Caki2 (cell line): ENCODE measurements around the gene SHCBP1. TPM values are rescaled to one million over a fixed set of nuclear protein-coding genes. Genes with fewer than 3 reads are reported as not detected.
"Not testable (repeated sequence)": the region's sequence is repeated elsewhere in the genome, so short reads cannot be mapped to it uniquely, and the experiment has no call there.

Experiments used
- DNase-seq: peaks from one replicate; pipeline ENCODE4 v3.0.0-alpha.2; 2015; ENCODE audit warnings: low read depth
- in situ Hi-C: cut with HindIII; loops from 2 replicates; pipeline ENCODE4 v1.10.0; 2016; ENCODE audit warnings: low sequenced_read_pairs, low pct_unique_long_range_greater_than_20kb, mixed read lengths
- total RNA-seq: library from RNA; depleted of rRNA; stranded (reverse); fragments of >200 nt; shearing (Covaris generic); gene quantifications from 2 replicates; pipeline ENCODE4 v1.2.3, GENCODE V29; 2014; ENCODE audit warnings: low replicate concordance; rRNA removed

The SHCBP1 gene
- total RNA-seq, 1 experiment from 2014 or later, result 11.9 TPM

DNA sequence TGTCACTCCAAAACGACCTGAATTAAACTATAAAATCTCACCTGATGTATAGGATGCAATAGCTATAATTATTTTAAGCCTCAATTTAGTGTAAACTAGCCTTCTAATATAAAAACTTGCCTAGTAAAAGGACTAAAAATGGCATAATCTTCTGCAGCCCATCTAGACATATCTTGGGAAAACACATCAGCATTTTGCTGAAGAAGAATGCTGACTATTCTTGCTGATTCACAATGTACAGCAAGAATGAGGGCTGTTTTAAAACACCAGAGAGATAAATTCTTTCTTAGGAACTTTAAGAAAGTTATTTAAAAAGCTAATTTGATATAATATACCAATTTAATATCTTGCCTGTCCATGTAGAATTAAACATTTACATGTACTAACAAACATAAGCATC is 63.2 kb downstream of the SHCBP1 start:
- no peak for DNase-seq
- in situ Hi-C loops, result no loop called here

GRCh38 chr16:46555951-46556350 is 65.2 kb downstream of the SHCBP1 start:
- in situ Hi-C loops, result no loop called here
- no peak for DNase-seq

DNA sequence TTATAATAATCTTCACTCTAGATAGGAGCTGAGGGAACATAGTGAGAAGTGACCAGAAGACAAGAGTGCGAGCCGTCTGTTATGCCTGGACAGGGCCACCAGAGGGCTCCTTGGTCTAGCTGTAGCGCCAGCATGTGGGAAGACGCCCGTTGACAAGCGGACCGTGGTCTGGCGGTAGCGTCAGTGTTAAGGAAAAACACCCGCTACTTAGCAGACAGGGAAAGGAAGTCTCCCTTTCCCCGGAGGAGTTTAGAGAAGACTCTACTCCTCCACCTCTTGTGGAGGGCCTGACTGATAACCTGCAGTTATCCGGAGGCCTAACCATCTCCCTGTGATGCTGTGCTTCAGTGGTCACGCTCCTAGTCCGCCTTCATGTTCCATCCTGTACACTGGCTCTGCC is 66.7 kb downstream of the SHCBP1 start:
- DNase-seq, result peak; percentile 37
- in situ Hi-C loops, result not testable (repeated sequence)

GRCh38 chr16:46549477-46549876 is 71.7 kb downstream of the SHCBP1 start:
- no peak for DNase-seq
- in situ Hi-C loops, result no loop called here

Other genes starting within 250 kb of the SHCBP1 start
- 73.5 and 80.3 TPM in 2 replicates for gene VPS35, start 67.8 kb upstream of the SHCBP1 start, total RNA-seq
- gene ORC6, start 68.3 kb upstream of the SHCBP1 start, total RNA-seq, result 13.8 and 19.6 TPM in 2 replicates
- gene MYLK3, start 127.0 kb upstream of the SHCBP1 start, total RNA-seq, result 0.06 TPM in 1 of 2 replicates, not detected in the other
- gene C16orf87, start 209.8 kb upstream of the SHCBP1 start, total RNA-seq, result 5.2 and 9.4 TPM in 2 replicates